ENCODE measurements around the gene SCART1.

DNA sequence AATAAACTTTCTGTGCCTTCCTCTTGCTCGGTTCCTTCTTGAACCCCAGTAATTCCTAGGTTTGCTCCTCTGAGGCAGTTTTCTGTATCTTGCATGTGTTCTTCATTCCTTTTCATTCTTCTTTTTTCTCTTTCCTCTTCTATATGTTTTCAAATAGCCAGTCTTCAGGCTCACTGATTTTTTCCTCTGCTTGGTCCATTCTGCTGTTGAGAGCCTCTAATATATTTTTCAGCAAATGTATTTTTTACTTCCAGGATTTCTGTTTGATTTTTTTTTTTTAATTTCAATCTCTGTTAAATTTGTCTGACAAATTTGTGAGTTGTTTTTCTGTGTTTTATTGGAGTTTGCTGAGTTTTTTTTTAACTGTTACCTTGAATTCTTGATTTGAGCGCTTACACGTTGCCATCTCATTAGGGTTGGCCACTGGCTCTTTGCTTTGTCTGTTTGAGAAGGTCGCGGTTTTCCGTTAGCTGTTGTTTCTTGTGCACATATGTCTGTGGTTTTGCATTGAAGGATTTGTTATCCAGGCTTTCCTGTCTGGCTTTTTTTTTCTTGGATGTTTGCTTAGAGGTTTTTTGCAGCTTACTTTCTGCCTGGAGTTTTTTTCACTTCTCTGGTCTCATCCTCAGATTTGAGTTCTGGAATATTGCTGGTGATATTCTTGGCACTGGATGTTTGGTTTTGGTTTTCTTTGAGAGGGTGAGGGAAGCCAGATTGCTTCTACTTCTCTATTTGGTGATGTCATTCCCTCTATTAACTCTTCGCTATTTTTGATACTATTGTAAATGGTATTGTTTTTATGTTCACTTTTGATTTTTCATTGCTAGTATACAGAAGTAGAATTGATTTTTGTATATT lies 42.0 kb upstream of the SCART1 start:
- TF ChIP-seq POLR2A (IDR thresholded peaks at IDR 0.05), result no peak
- TF ChIP-seq, protein P1, sequence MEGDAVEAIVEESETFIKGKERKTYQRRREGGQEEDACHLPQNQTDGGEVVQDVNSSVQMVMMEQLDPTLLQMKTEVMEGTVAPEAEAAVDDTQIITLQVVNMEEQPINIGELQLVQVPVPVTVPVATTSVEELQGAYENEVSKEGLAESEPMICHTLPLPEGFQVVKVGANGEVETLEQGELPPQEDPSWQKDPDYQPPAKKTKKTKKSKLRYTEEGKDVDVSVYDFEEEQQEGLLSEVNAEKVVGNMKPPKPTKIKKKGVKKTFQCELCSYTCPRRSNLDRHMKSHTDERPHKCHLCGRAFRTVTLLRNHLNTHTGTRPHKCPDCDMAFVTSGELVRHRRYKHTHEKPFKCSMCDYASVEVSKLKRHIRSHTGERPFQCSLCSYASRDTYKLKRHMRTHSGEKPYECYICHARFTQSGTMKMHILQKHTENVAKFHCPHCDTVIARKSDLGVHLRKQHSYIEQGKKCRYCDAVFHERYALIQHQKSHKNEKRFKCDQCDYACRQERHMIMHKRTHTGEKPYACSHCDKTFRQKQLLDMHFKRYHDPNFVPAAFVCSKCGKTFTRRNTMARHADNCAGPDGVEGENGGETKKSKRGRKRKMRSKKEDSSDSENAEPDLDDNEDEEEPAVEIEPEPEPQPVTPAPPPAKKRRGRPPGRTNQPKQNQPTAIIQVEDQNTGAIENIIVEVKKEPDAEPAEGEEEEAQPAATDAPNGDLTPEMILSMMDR (IDR thresholded peaks at IDR 0.05 in 4 of 5, conservative IDR thresholded peaks at IDR 0.05 in 1 of 5), result no peak

Measured in gastrocnemius medialis (tissue), 4 donors.